Mucosa of descending colon (tissue), 3 donors: Measurements from ENCODE around the gene CACNA1C. TPM values are rescaled to one million over a fixed set of nuclear protein-coding genes. Genes with fewer than 3 reads are reported as not detected.

ENCODE experiments used
- ATAC-seq: fragments of 200-7000 bp; cut with Tn5 transposase; one replicate; pipeline ENCODE4 v1.9.1; 2020; ENCODE audit warnings: mild to moderate bottlenecking, moderate library complexity
- DNase-seq, 3 donors: peaks; one replicate each; pipeline ENCODE4 v3.0.0-alpha.2; 2020
- H3K36me3 ChIP-seq: fragments of 200-600 bp; one replicate; pipeline ENCODE4 v1.8.0; 2021; ENCODE audit warnings: low read depth, mild to moderate bottlenecking
- H3K4me1 ChIP-seq: fragments of 200-600 bp; one replicate; pipeline ENCODE4 v1.8.0; 2021; ENCODE audit warnings: low read depth, mild to moderate bottlenecking
- H3K4me3 ChIP-seq: fragments of 200-600 bp; one replicate; pipeline ENCODE4 v1.8.0; 2021; ENCODE audit warnings: mild to moderate bottlenecking
- H3K9me3 ChIP-seq: fragments of 200-600 bp; one replicate; pipeline ENCODE4 v1.8.0; 2021; ENCODE audit warnings: mild to moderate bottlenecking
- intact Hi-C, 2 donors: fragments of 100-400 bp; cut with DNase I in 1 of 2; cut with micrococcal nuclease in 1 of 2; formaldehyde crosslinking; loops; one replicate each; pipeline versions ENCODE4 v1.11.0 to v1.11.1; 2022; cut with DNase I, micrococcal nuclease
- total RNA-seq, 3 donors: library from RNA; stranded (reverse); fragmentation: NEBNext Ultra II Directional in 2 of 3; extraction: Animal tissue kit (Norgen Biotek cat#: 25700) in 2 of 3; gene quantifications; one replicate each; pipeline versions ENCODE4 v1.2.1 to v1.2.4, GENCODE V29; 2021 to 2023
- TF ChIP-seq, protein P1 (sequence below): fragments of 200-600 bp; IDR thresholded peaks from one replicate; pipeline ENCODE4 v1.8.0; 2022; ENCODE audit warnings: antibody characterized with exemption, mild to moderate bottlenecking
- donor health status: DM: no; HTN: no; CAD: no; lungs with moderate emphysema.
- donor health status: DM: no; HTN: no; CAD: no.
- donor health status: DM: no; HTN: yes; CAD: no.

The CACNA1C gene
- total RNA-seq, 3 donors from 2014 or later, result 5.5 to 89.4 (median 9.2) TPM

DNA sequence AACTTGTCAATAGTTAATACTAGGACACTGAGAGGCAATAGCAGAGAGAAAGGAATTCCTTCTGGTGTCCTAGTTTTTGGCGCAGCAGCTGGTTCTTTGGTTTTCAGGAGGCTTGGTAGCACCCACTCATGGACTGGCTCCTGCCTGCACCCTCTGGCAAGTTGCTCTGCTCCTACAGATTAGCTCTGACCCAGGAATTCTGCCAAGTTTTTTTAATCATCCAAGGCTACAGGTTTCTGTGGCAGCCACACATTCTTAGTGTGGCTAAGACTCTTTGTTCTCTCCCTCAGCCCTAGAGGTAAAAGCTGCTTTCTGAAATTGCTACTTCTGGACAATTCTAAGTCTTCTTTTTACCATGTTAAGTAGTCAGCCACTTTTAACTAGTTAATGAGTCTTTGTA is 670.0 kb downstream of the CACNA1C start:
- TF ChIP-seq, protein P1, sequence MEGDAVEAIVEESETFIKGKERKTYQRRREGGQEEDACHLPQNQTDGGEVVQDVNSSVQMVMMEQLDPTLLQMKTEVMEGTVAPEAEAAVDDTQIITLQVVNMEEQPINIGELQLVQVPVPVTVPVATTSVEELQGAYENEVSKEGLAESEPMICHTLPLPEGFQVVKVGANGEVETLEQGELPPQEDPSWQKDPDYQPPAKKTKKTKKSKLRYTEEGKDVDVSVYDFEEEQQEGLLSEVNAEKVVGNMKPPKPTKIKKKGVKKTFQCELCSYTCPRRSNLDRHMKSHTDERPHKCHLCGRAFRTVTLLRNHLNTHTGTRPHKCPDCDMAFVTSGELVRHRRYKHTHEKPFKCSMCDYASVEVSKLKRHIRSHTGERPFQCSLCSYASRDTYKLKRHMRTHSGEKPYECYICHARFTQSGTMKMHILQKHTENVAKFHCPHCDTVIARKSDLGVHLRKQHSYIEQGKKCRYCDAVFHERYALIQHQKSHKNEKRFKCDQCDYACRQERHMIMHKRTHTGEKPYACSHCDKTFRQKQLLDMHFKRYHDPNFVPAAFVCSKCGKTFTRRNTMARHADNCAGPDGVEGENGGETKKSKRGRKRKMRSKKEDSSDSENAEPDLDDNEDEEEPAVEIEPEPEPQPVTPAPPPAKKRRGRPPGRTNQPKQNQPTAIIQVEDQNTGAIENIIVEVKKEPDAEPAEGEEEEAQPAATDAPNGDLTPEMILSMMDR, result no peak
- no peaks in the 10 kb centered on the region for H3K9me3 ChIP-seq
- no peak overlapping the region for H3K4me3 ChIP-seq
- H3K4me1 ChIP-seq, result no peaks in the 10 kb centered on the region
- no peak for ATAC-seq
- H3K36me3 ChIP-seq, result no peaks in the 10 kb centered on the region
- DNase-seq, result no peak
- intact Hi-C loops, result no loop called here

DNA sequence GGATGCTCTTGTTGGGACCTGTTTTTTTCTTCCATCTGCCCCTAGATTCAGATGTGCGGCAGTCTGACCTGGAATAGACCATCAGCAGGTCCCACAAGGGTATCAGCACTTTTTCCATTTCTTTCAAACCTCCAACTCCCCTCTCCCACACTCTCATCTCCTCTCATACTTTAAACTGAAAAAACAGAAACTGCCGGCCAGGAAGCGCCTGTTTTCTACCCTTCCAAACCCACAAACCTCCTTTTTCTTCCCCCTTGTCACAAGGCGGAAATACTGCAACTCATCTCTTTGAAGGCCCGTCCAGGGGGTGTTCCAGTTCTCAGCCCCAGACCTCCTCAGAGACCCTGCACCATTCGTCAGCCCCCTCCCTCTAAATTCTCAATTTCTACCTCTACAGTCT is 679.5 kb downstream of the CACNA1C start:
- ATAC-seq (no peak), DNase-seq (no peak)
- Histone ChIP-seq H3K9me3 (no peaks in the 10 kb centered on the region), H3K36me3 (no peaks in the 10 kb centered on the region), H3K4me1 (no peaks in the 10 kb centered on the region), H3K4me3 (no peak overlapping the region)
- intact Hi-C loops, result no loop called here
- TF ChIP-seq, protein P1, result no peak

DNA sequence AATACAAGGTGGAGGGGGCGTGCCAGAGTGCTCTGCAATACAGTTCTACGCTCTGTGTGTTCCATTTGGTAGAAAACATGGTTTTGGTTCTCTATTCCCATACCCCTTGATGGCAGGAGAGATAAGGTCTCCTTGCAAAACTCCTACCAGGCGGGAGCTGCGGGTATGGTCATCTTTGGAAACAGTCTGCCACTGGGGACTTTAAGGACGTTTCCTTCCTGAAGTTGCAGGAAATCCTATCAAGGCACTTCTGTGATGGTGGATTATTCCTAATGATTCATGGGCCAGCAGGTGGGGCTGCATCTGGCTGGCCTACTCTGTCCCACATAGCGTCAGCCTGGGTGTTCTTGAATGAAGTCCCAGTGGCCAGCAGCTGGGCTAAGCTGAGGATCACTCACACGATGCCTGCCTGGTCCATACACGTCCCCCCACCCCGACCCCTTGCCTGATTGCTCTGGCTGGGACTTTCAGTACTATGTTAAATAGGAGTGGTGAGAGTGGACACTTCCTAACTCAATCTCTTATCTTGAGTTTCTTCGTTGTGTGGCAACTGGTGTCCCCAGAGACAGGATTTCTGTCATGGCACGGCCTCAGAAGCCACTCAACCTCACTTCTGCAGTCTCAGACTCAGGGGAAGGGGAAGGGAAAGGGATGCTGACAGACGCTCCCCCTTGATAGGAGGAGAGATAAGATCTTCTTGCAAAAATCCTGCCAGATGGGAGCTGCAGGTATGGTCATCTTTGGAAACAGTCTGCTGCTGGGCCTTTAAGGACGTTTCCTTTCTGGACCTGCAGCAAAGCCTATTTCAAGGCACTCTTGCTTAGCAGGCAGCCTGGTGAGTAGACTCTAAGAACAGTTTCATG is 680.9 kb downstream of the CACNA1C start:
- DNase-seq (no peak), ATAC-seq (no peak)
- H3K4me3 ChIP-seq, result no peak overlapping the region
- H3K36me3 ChIP-seq, result no peaks in the 10 kb centered on the region
- TF ChIP-seq, protein P1, result no peak
- H3K9me3 ChIP-seq, result no peaks in the 10 kb centered on the region
- no peaks in the 10 kb centered on the region for H3K4me1 ChIP-seq
- intact Hi-C loops, result no loop called here

DNA sequence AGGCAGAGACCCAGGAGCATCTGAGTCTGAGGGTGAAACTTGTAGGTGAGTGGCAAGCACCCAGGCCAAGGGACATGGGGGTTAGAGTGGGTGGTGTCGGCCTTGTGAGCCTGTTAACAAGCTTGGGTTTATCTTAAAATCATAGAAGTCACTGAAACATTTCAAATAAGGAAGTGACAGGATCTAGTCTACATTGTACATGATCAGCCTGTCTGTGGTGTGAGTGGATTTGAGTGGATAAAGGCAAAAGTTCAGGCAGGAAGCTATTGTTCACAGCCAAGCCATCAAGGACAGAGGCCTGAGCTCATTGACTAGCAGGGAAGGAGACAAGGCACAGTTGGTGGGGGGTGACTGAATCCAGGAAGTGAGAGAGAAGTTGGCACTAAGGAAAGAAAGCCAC is 682.6 kb downstream of the CACNA1C start:
- ATAC-seq (no peak), DNase-seq (no peak)
- no peaks in the 10 kb centered on the region for H3K9me3 ChIP-seq
- H3K36me3 ChIP-seq, result no peaks in the 10 kb centered on the region
- H3K4me3 ChIP-seq, result no peak overlapping the region
- intact Hi-C loops, result no loop called here
- H3K4me1 ChIP-seq, result no peaks in the 10 kb centered on the region
- TF ChIP-seq, protein P1, result no peak

DNA sequence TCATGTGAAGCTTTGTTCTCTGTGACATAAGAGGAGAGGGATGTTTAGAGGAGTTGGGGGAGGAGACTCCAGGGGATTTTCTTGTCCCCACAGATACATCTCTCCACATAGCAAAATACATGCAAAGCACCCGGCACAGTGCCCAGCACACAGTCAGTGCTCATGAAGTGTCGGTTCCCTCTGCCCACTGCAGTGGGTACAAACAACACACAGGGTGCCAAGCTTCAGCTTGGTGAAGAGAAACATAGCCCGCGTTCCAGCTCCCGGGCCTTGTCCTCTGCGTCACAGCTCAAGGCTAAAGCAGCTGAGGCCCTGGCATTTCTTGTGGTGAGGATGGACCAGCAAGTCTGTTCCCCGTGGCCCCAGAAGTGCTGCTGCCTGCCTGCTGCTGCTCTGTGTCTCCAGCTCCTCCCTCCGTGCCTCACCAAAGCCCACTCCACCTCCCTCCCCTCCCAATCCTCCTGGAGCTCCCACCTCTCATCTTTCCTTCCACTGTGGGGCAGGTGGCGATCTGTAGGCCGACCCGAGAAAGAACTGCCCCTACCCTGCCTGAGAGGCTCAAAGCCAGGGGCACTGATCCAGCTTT is 685.0 kb downstream of the CACNA1C start:
- intact Hi-C loops, result loop anchor here in 1 of 2 donors (2.0 kb wide), 1 partner anchor 47 kb away; no protein-coding TSS in a partner anchor
- Histone ChIP-seq H3K4me3 (no peak overlapping the region), H3K36me3 (no peaks in the 10 kb centered on the region), H3K4me1 (no peaks in the 10 kb centered on the region), H3K9me3 (no peaks in the 10 kb centered on the region)
- ATAC-seq, result no peak
- TF ChIP-seq, protein P1, result no peak
- no peak for DNase-seq
